Stimulated activated effector memory CD8-positive, alpha-beta T cell treated with anti-CD3 and anti-CD28 coated beads, Interleukin-12 subunit alpha, Interleukin-12 subunit beta, amount 100 ng/mL, for 72 hours (primary cell): Measurements from ENCODE around the gene RAF1.
"Not testable (repeated sequence)": the region's sequence is repeated elsewhere in the genome, so short reads cannot be mapped to it uniquely, and the experiment has no call there.

Source experiments
- ATAC-seq: fragments of 150-1000 bp; cut with Tn5 transposase; 2 replicates; pipeline ENCODE4 v1.10.0; 2021
- DNase-seq, 2 donors: peaks; one replicate each; pipeline ENCODE4 v3.0.0; 2021 to 2022; ENCODE audit warnings: low spot score in 2 of 2
- H3K27ac Mint-ChIP-seq: one replicate; pipeline ENCODE4 v1.8.0; 2022; ENCODE audit warnings: mild to moderate bottlenecking, mixed read lengths
- H3K36me3 Mint-ChIP-seq: one replicate; pipeline ENCODE4 v1.8.0; 2022; ENCODE audit warnings: mild to moderate bottlenecking, mixed read lengths
- H3K4me1 Mint-ChIP-seq: one replicate; pipeline ENCODE4 v1.8.0; 2022; ENCODE audit warnings: mixed read lengths
- H3K4me3 Mint-ChIP-seq: one replicate; pipeline ENCODE4 v1.8.0; 2022; ENCODE audit warnings: mild to moderate bottlenecking, mixed read lengths
- H3K9me3 Mint-ChIP-seq: one replicate; pipeline ENCODE4 v1.8.0; 2022; ENCODE audit warnings: mixed read lengths

The RAF1 gene

GRCh38 chr3:12663936-12664908, at the start of gene RAF1:
RAF1 (minus strand) TSS chr3:12664117; CDS start chr3:12618721, 45,396 bp downstream.
- Mint-ChIP-seq H3K9me3 (no peaks in the 10 kb centered on the region), H3K36me3 (peaks cover 33% of the 10 kb centered on the region), H3K4me1 (peaks cover 27% of the 10 kb centered on the region), H3K4me3 (peak within 1 kb of the TSS; percentile 89), H3K27ac (peak within 1 kb of the TSS; percentile 100)
- ATAC-seq (peak; percentile 98), DNase-seq (peak; percentile 92 to 98)

GRCh38 chr3:12710062-12710461, 46.1 kb upstream of the RAF1 start:
- Mint-ChIP-seq H3K4me3 (no peak overlapping the region), H3K36me3 (no peaks in the 10 kb centered on the region), H3K4me1 (no peaks in the 10 kb centered on the region), H3K9me3 (no peaks in the 10 kb centered on the region), H3K27ac (no peak overlapping the region)
- DNase-seq, result no peak
- no peak for ATAC-seq

DNA sequence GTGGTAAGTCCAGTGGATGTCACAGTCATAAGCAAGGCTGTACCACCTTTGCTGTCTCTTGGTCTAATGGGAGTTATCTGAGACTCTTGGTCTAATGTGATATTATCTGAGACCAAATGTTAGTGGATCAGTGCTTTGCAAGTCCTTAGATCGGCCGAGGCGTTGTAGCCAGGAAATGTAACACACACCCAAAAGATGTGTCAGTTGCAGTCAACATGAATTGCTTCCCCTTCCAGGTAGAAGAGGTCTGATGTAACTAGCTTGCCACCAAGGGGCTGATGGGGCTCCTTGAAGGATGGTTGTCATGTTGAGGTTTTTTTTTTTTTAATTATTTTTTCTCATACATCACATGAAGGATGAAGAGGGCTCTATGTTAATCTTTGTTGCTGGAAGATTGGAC, 45.4 kb upstream of the RAF1 start:
- no peak overlapping the region for H3K27ac Mint-ChIP-seq
- H3K4me1 Mint-ChIP-seq, result no peaks in the 10 kb centered on the region
- DNase-seq (no peak), ATAC-seq (no peak)
- no peak overlapping the region for H3K4me3 Mint-ChIP-seq
- no peaks in the 10 kb centered on the region for H3K36me3 Mint-ChIP-seq
- H3K9me3 Mint-ChIP-seq, result no peaks in the 10 kb centered on the region

DNA sequence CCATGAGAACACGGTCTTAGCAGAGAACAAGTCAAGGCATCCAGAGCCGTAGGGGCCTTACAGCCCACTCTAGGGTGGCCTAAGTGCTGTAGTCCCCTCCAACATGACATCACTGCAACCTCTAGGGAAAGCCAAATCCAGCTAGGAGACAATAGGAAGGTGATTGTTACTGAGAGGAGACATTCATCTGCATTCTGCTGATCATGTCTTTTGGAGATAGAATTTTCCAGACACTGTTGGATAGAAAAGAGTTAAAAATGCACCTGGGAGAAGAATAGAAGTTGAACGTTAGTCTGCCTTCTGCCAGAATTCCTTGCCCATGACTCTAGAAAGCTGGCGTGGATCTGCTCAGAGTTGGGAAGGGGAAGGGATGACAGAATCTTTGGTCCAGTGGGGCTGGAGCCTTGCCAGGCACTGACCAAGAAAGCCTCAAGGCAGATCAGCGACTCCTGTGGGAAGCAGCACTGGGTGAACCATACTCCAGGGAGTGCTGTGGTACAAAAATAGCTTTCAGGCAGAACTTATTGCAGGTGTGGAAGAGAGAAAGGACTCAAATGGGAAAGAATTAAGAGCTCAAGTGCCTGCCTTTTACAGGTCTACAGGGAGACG, 44.8 kb upstream of the RAF1 start:
- Mint-ChIP-seq H3K9me3 (no peaks in the 10 kb centered on the region), H3K27ac (no peak overlapping the region), H3K4me3 (no peak overlapping the region), H3K36me3 (no peaks in the 10 kb centered on the region), H3K4me1 (no peaks in the 10 kb centered on the region)
- no peak for DNase-seq
- ATAC-seq, result no peak

- H3K4me3 Mint-ChIP-seq, result no peak overlapping the region
- no peaks in the 10 kb centered on the region for H3K36me3 Mint-ChIP-seq
- DNase-seq, result no peak
- H3K9me3 Mint-ChIP-seq, result no peaks in the 10 kb centered on the region
- no peaks in the 10 kb centered on the region for H3K4me1 Mint-ChIP-seq
- H3K27ac Mint-ChIP-seq, result no peak overlapping the region
- no peak for ATAC-seq
Observed at GRCh38 chr3:12707449-12707848, 43.5 kb upstream of the RAF1 start.

GRCh38 chr3:12706504-12707253, 42.8 kb upstream of the RAF1 start:
- H3K4me1 Mint-ChIP-seq, result no peaks in the 10 kb centered on the region
- no peak overlapping the region for H3K4me3 Mint-ChIP-seq
- ATAC-seq (peak; percentile 94), DNase-seq (peak; percentile 17 to 70)
- no peaks in the 10 kb centered on the region for H3K36me3 Mint-ChIP-seq
- H3K27ac Mint-ChIP-seq, result no peak overlapping the region
- no peaks in the 10 kb centered on the region for H3K9me3 Mint-ChIP-seq

DNA sequence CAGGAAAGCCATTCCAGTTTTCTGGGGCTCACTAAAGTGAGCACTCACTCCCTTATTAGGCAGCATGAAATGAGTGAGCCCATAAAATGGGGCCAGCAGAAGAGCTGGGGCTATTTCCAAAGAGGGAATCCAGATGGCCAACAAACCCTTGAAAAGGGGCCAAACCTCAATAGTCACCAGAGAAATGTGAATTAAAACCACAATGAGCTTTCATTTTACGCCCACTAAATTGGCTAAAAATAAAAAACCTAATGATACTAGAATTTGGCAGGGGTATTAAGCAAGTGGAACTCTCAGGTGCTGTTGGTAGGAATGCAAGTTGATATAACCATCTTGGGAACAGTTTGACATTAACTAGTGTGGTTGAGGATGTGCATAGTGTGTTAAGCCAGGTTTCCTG, 42.1 kb upstream of the RAF1 start:
- H3K4me3 Mint-ChIP-seq, result no peak overlapping the region
- no peak for ATAC-seq
- H3K9me3 Mint-ChIP-seq, result no peaks in the 10 kb centered on the region

GRCh38 chr3:12705374-12705926, 41.5 kb upstream of the RAF1 start:
- Mint-ChIP-seq H3K36me3 (no peaks in the 10 kb centered on the region), H3K9me3 (no peaks in the 10 kb centered on the region), H3K4me3 (no peak overlapping the region), H3K27ac (no peak overlapping the region), H3K4me1 (no peaks in the 10 kb centered on the region)
- DNase-seq, result no peak
- no peak for ATAC-seq

More for the DNA sequence above, 42.1 kb upstream of the RAF1 start:
- DNase-seq, result no peak
- H3K36me3 Mint-ChIP-seq, result no peaks in the 10 kb centered on the region
- H3K4me1 Mint-ChIP-seq, result no peaks in the 10 kb centered on the region
- no peak overlapping the region for H3K27ac Mint-ChIP-seq

DNA sequence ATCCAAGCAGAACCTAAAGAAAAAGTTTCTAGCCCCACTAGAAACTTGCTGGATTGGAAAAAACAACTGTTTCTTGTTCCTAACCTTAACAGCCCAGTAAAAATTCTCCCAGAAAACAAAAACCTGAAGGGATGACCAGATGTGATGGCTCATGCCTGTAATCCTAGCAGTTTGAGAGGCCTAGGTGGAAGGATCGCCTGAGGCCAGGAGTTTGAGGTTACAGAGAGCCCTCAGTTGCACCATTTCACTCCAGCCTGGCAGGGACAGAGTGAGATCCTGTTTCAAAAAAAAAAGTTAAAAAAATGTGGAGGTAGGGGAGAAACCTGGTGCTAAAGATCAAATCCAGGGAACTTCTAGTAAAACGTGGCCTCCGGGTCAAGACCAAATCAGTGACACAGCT, 38.6 kb upstream of the RAF1 start:
- no peaks in the 10 kb centered on the region for H3K9me3 Mint-ChIP-seq
- DNase-seq (no peak), ATAC-seq (no peak)
- no peaks in the 10 kb centered on the region for H3K36me3 Mint-ChIP-seq
- no peak overlapping the region for H3K27ac Mint-ChIP-seq
- no peaks in the 10 kb centered on the region for H3K4me1 Mint-ChIP-seq
- no peak overlapping the region for H3K4me3 Mint-ChIP-seq

DNA sequence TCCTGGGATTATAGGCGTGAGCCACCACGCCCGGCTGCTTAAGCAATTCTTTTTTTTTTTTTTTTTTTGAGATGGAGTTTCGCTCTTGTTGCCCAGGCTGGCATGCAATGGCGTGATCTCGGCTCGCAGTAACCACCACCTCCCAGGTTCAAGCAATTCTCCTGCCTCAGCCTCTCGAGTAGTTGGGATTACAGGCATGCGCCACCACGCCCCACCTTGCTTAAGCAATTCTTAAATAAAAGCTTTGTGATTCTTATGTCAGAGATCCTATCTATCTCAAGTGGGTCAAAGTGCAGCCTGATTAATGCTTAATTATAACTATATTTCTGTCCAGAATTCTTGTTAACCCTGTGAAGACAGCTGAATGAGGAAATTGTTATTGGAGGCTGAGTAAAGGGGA, 37.7 kb upstream of the RAF1 start:
- not testable (repeated sequence) for H3K27ac Mint-ChIP-seq, H3K9me3 Mint-ChIP-seq, ATAC-seq

DNA sequence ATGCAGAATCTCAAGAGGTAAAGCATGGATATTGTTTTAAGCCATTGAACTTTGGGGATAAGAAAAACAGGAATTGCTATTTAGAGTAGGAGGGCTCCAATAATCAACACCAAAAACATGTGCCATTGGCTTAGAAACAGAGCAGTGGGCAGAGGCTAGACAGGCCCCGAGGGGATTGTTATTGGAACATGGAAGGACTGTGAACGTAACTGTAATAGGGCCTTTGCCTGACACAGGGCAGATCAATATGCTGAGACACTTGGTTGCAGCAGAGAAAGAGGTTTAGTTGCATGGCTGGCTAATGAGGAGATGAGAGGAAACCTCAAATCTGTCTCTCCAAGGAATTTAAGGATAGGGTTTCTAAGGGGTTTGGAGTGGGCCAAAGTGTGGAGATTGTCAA, 36.9 kb upstream of the RAF1 start:
- H3K27ac Mint-ChIP-seq, result no peak overlapping the region

More for the DNA sequence above, 37.7 kb upstream of the RAF1 start:
- not testable (repeated sequence) for DNase-seq, H3K4me1 Mint-ChIP-seq, H3K36me3 Mint-ChIP-seq, H3K4me3 Mint-ChIP-seq

DNA sequence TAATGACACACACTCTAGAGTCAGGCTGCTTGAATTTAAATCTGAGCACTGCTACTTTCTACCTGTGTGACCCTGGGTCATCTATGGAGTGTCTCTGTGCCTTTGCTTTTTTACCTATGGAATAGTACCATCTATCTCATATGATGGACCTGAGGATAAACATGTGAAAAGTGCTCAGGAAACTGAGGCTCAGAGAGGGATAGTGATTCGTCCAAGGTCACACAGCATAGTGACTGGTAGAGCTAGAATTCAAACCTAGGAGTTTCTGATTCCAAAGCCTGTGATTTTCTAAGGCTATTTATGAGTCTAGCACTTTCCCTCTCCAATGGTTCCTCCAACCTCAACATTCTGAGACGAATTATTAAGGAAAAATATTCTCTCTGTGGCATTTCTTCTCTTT, 32.0 kb upstream of the RAF1 start:
- Mint-ChIP-seq H3K4me3 (no peak overlapping the region), H3K9me3 (no peaks in the 10 kb centered on the region), H3K36me3 (no peaks in the 10 kb centered on the region), H3K27ac (no peak overlapping the region), H3K4me1 (no peaks in the 10 kb centered on the region)
- DNase-seq (no peak), ATAC-seq (no peak)

More for the DNA sequence above, 36.9 kb upstream of the RAF1 start:
- Mint-ChIP-seq H3K4me3 (no peak overlapping the region), H3K9me3 (no peaks in the 10 kb centered on the region), H3K36me3 (no peaks in the 10 kb centered on the region), H3K4me1 (no peaks in the 10 kb centered on the region)
- DNase-seq (no peak), ATAC-seq (no peak)

- Mint-ChIP-seq H3K4me1 (no peaks in the 10 kb centered on the region), H3K9me3 (no peaks in the 10 kb centered on the region), H3K4me3 (no peak overlapping the region), H3K36me3 (no peaks in the 10 kb centered on the region), H3K27ac (no peak overlapping the region)
- DNase-seq (no peak), ATAC-seq (no peak)
Observed at GRCh38 chr3:12695112-12695511, 31.2 kb upstream of the RAF1 start.

DNA sequence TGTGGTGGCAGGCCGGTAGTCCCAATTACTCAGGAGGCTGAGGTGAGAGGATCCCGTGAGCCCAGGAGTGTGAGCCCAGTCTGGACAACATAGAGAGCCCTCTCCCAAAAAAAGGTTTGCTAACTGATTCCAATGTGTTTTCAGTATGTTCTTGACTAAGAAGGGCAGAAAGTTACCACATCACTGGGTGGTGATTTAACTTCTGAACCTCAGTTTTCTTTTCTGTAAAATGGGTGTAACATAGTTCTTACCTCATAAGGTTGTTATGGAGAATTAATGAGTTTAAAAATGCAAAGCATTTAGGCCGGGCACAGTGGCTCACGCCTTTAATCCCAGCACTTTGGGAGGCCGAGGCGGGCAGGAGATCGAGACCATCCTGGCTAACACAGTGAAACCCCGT, 28.5 kb upstream of the RAF1 start:
- DNase-seq (no peak), ATAC-seq (no peak)
- Mint-ChIP-seq H3K27ac (no peak overlapping the region), H3K36me3 (no peaks in the 10 kb centered on the region), H3K4me1 (no peaks in the 10 kb centered on the region), H3K4me3 (no peak overlapping the region), H3K9me3 (no peaks in the 10 kb centered on the region)

DNA sequence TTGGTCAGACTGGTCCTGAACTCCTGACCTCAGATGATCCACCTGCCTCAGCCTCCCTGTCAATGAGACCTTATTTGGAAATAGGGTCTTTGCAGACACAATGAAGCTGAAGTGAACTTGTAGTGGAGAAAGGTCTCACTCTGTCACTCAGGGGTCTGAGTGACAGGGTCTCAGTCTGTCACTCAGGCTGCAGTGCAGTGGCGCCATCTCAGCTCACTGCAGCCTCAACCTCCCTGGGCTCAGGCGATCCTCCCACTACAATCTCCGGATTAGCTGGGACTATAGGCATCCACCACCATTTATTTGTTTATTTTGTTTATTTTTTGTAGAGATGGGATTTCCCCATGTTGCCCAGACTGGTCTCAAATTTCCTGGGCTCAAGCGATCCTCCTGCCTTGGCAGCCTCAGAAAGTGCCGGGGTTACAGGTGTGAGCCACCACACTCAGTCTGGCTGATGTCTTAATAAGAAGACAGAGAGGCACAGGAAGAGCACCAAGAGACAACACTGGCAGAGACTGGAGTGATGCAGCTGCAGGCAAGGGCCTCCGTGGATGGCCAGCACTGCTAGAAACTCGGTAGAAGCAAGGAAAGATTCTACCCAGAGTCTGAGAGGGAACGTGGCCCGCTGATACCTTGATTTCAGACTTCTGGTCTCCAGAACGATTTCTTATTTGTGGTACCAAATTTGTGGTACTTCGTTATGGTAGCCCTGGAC, 26.2 kb upstream of the RAF1 start:
- H3K36me3 Mint-ChIP-seq, result no peaks in the 10 kb centered on the region
- H3K27ac Mint-ChIP-seq, result no peak overlapping the region
- DNase-seq (no peak), ATAC-seq (no peak)
- H3K4me1 Mint-ChIP-seq, result no peaks in the 10 kb centered on the region
- H3K4me3 Mint-ChIP-seq, result no peak overlapping the region
- H3K9me3 Mint-ChIP-seq, result no peaks in the 10 kb centered on the region
